Measurements from ENCODE around the gene MSRB2.

DNA sequence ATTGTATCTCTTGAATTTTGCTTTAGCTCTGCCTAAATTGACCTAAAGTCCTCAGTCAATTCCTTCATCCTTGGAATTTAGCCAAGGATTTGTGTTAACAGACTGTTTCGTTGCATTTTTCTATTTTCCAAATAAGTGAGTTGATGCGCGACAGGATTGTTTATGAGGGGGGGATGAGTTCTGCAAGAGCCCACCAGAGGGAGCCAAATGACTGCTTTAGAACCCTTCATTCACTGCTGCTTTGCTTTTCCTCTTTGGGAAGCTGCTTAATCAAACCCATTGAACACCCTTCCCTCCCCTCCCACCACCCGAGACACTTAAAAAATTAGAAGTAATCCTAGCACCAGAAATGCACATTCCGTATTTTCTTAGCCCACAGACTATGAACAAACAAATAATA lies 63.0 kb downstream of the MSRB2 start:
- TF ChIP-seq, protein P1, sequence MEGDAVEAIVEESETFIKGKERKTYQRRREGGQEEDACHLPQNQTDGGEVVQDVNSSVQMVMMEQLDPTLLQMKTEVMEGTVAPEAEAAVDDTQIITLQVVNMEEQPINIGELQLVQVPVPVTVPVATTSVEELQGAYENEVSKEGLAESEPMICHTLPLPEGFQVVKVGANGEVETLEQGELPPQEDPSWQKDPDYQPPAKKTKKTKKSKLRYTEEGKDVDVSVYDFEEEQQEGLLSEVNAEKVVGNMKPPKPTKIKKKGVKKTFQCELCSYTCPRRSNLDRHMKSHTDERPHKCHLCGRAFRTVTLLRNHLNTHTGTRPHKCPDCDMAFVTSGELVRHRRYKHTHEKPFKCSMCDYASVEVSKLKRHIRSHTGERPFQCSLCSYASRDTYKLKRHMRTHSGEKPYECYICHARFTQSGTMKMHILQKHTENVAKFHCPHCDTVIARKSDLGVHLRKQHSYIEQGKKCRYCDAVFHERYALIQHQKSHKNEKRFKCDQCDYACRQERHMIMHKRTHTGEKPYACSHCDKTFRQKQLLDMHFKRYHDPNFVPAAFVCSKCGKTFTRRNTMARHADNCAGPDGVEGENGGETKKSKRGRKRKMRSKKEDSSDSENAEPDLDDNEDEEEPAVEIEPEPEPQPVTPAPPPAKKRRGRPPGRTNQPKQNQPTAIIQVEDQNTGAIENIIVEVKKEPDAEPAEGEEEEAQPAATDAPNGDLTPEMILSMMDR (IDR thresholded peaks at IDR 0.05; ENCODE audit: poor library complexity), result peak; percentile 67
- TF ChIP-seq EZH2 (IDR thresholded peaks at IDR 0.05; ENCODE audit: borderline replicate concordance), result no peak

Data from hepatocyte (in vitro differentiated cells).